HG03575 (cell line): ENCODE measurements around the gene TUBB2B.

Experiments used
- ATAC-seq: cut with Tn5 transposase; IDR thresholded peaks from one replicate; pipeline ENCODE4 v1.9.1; 2021; ENCODE audit not compliant: unreplicated experiment, insufficient number of reproducible peaks, low FRiP score; ENCODE audit errors: extremely low read depth

Gene TUBB2B

GRCh38 chr6:3227363-3228045 lies at the start of gene TUBB2B:
Gene TUBB2B, minus strand, starts transcription at chr6:3227653. Its CDS starts 110 bp downstream, at chr6:3227543.
- ATAC-seq, result no peak

- ATAC-seq, result no peak
Observed at GRCh38 chr6:3277251-3277650, 49.8 kb upstream of the TUBB2B start.

- ATAC-seq, result no peak
Observed at GRCh38 chr6:3276174-3277167, 49.0 kb upstream of the TUBB2B start.

- no peak for ATAC-seq
Observed at GRCh38 chr6:3273707-3274521, 46.5 kb upstream of the TUBB2B start.

- no peak for ATAC-seq
Observed at GRCh38 chr6:3272911-3273547, 45.6 kb upstream of the TUBB2B start.

- no peak for ATAC-seq
Observed at GRCh38 chr6:3271756-3272155, 44.3 kb upstream of the TUBB2B start.

GRCh38 chr6:3270258-3270657 lies 42.8 kb upstream of the TUBB2B start:
- no peak for ATAC-seq

GRCh38 chr6:3269281-3269975 lies 42.0 kb upstream of the TUBB2B start:
- no peak for ATAC-seq

GRCh38 chr6:3268680-3269079 lies 41.2 kb upstream of the TUBB2B start:
- no peak for ATAC-seq

GRCh38 chr6:3267162-3267561 lies 39.7 kb upstream of the TUBB2B start:
- no peak for ATAC-seq

- no peak for ATAC-seq
Observed at GRCh38 chr6:3266170-3266569, 38.7 kb upstream of the TUBB2B start.

- no peak for ATAC-seq
Observed at GRCh38 chr6:3265671-3266070, 38.2 kb upstream of the TUBB2B start.

- no peak for ATAC-seq
Observed at GRCh38 chr6:3264356-3264755, 36.9 kb upstream of the TUBB2B start.

- ATAC-seq, result no peak
Observed at GRCh38 chr6:3263096-3263495, 35.6 kb upstream of the TUBB2B start.

GRCh38 chr6:3261921-3262320 lies 34.5 kb upstream of the TUBB2B start:
- ATAC-seq, result no peak

GRCh38 chr6:3261518-3261820 lies 34.0 kb upstream of the TUBB2B start:
- no peak for ATAC-seq

- no peak for ATAC-seq
Observed at GRCh38 chr6:3260772-3261517, 33.5 kb upstream of the TUBB2B start.

GRCh38 chr6:3260296-3260695 lies 32.8 kb upstream of the TUBB2B start:
- no peak for ATAC-seq
